PC-9 (cell line): ENCODE results near the gene MBOAT7. TPM values are rescaled to one million over a fixed set of nuclear protein-coding genes. Genes with fewer than 3 reads are reported as not detected.
A peak's percentile ranks its signal among the peaks of the same experiment; 100 is the strongest.

Experiments
- Bru-seq: library from RNA; stranded (reverse); fragments of 400-500 nt; gene quantifications from one replicate; lab custom pipeline; 2021; lab: Mats Ljungman, UMichigan
- BruChase-seq, 2 experiments: library from RNA; stranded (reverse); fragments of 400-500 nt; gene quantifications; one replicate each; lab custom pipeline; 2021; lab: Mats Ljungman, UMichigan
- BruUV-seq: library from RNA; stranded (reverse); fragments of 400-500 nt; replicated peaks from 2 replicates; lab custom pipeline; 2021; lab: Mats Ljungman, UMichigan
- CTCF ChIA-PET: fragments of 300-600 bp; sonication (Branson Sonifier 250); formaldehyde crosslinking; loops from one replicate; lab custom pipeline; 2022; ENCODE audit warnings: antibody characterized with exemption; lab: Charles Lee
- POLR2A ChIA-PET: fragments of 300-600 bp; sonication (Branson Sonifier 250); formaldehyde crosslinking; loops from one replicate; lab custom pipeline; 2022; ENCODE audit warnings: antibody characterized with exemption; ENCODE audit not compliant: unreplicated experiment; lab: Charles Lee
- DNase-seq, 2 experiments: peaks; one replicate each; pipeline versions ENCODE4 v3.0.0 to v3.0.0-alpha.2; 2015 to 2022; ENCODE audit warnings: mixed read lengths in 1 of 2
- H2AFZ ChIP-seq: fragments of 200-600 bp; sonication (generic); 2 replicates; pipeline ENCODE4 v1.8.1; 2017; ENCODE audit warnings: antibody characterized with exemption
- H3F3A ChIP-seq: fragments of 200-600 bp; sonication (generic); 2 replicates; pipeline ENCODE4 v1.8.1; 2017; ENCODE audit warnings: antibody characterized with exemption, mild to moderate bottlenecking, low read depth; ENCODE audit not compliant: insufficient read depth
- H3K27ac ChIP-seq: fragments of 200-600 bp; sonication (generic); 2 replicates; pipeline ENCODE4 v1.6.1; 2016; ENCODE audit warnings: mixed run types
- H3K27me3 ChIP-seq: fragments of 200-600 bp; sonication (generic); 2 replicates; pipeline ENCODE4 v1.6.1; 2016; ENCODE audit warnings: low read depth, mixed run types; ENCODE audit not compliant: insufficient read depth
- H3K36me3 ChIP-seq: fragments of 200-600 bp; sonication (generic); 2 replicates; pipeline ENCODE4 v1.6.1; 2016; ENCODE audit warnings: low read depth, mixed run types
- H3K4me1 ChIP-seq: fragments of 200-600 bp; sonication (generic); replicated peaks from 2 replicates; pipeline ENCODE4 v1.6.1; 2016; ENCODE audit warnings: mixed run types; ENCODE audit not compliant: insufficient read depth
- H3K4me2 ChIP-seq: fragments of 200-600 bp; sonication (generic); 2 replicates; pipeline ENCODE4 v1.6.1; 2017; ENCODE audit warnings: mixed run types
- H3K4me3 ChIP-seq: fragments of 200-600 bp; sonication (generic); 2 replicates; pipeline ENCODE4 v1.6.1; 2016; ENCODE audit warnings: mixed run types
- H3K79me2 ChIP-seq: fragments of 200-600 bp; sonication (generic); 2 replicates; pipeline ENCODE4 v1.6.1; 2017; ENCODE audit warnings: low read depth, mixed run types
- H3K9me2 ChIP-seq: fragments of 200-600 bp; sonication (generic); 2 replicates; pipeline ENCODE4 v1.8.1; 2017; ENCODE audit warnings: mild to moderate bottlenecking; ENCODE audit not compliant: insufficient read depth
- H3K9me3 ChIP-seq: fragments of 200-600 bp; sonication (generic); 2 replicates; pipeline ENCODE4 v1.8.1; 2016; ENCODE audit warnings: low read depth; ENCODE audit not compliant: insufficient read depth
- H4K20me1 ChIP-seq: fragments of 200-600 bp; sonication (generic); 2 replicates; pipeline ENCODE4 v1.8.1; 2017; ENCODE audit not compliant: insufficient read depth
- EZH2 ChIP-seq: fragments of 200-600 bp; sonication (generic); IDR thresholded peaks from 2 replicates; pipeline ENCODE4 v1.8.0; 2017; ENCODE audit warnings: antibody characterized with exemption, low read depth
- intact Hi-C: fragments of 100-400 bp; cut with micrococcal nuclease; formaldehyde crosslinking; loops from one replicate; pipeline ENCODE4 v1.10.0; 2022; ENCODE audit not compliant: unreplicated experiment
- long read RNA-seq: library from polyadenylated mRNA; stranded (forward); transcript quantifications from one replicate; pipeline ENCODE4 v2.0.0, GENCODE V29; 2022
- total RNA-seq: library from RNA; stranded (reverse); gene quantifications from 2 replicates; pipeline ENCODE4 v1.2.3, GENCODE V29; 2021
- TF ChIP-seq, protein P1 (sequence below): fragments of 200-600 bp; sonication (generic); conservative IDR thresholded peaks from 2 replicates; pipeline ENCODE4 v1.6.1; 2017; ENCODE audit warnings: mixed run types, antibody characterized with exemption, mild to moderate bottlenecking, moderate library complexity

MBOAT7 gene
- total RNA-seq: 488 and 494 TPM in 2 replicates
- percentile 91 among the genes with signal in this experiment for Bru-seq, nascent RNA
- percentile 97 among the genes with signal in this experiment for BruChase-seq, experiment 1, labeled RNA remaining after a 2-hour chase
- percentile 98 among the genes with signal in this experiment for BruChase-seq, experiment 2, labeled RNA remaining after a 6-hour chase
- long read RNA-seq, transcript MBOAT7-212 (2 exons, 3,039 nt): minor isoform, 39 of 1,152 reads
- long read RNA-seq, transcript MBOAT7-203 (7 exons, 1,797 nt): minor isoform, 5 of 1,152 reads
- long read RNA-seq, transcript MBOAT7-201 (8 exons, 2,529 nt): major isoform, 643 of 1,152 reads
- long read RNA-seq, transcript MBOAT7-206 (7 exons, 2,033 nt): minor isoform, 9 of 1,152 reads
- long read RNA-seq, partial matches to known transcripts: 272 of 1,152 reads
- long read RNA-seq, other reads (novel, unspliced or antisense): 177 of 1,152 reads

GRCh38 chr19:54189145-54189734, at the start of gene MBOAT7:
Gene MBOAT7 (minus strand): TSS chr19:54189580. CDS start chr19:54188508, 1,072 bp downstream.
- Histone ChIP-seq H3K4me3 (peak within 1 kb of the TSS; percentile 77), H3K4me2 (peak within 1 kb of the TSS; percentile 77), H3K79me2 (peaks cover 65% of the 10 kb centered on the region), H3K9me2 (no peaks in the 10 kb centered on the region), H4K20me1 (peaks cover 7% of the 10 kb centered on the region), H3K27ac (peak within 1 kb of the TSS; percentile 93), H3K9me3 (no peaks in the 10 kb centered on the region), H3K4me1 (peaks cover 24% of the 10 kb centered on the region), H3K36me3 (peaks cover 24% of the 10 kb centered on the region), H3K27me3 (no peaks in the 10 kb centered on the region), H3F3A (peaks cover 12% of the 10 kb centered on the region; the same call in 1 of the 2 replicates), H2AFZ (peak within 1 kb of the TSS; percentile 81)
- TF ChIP-seq, protein P1, sequence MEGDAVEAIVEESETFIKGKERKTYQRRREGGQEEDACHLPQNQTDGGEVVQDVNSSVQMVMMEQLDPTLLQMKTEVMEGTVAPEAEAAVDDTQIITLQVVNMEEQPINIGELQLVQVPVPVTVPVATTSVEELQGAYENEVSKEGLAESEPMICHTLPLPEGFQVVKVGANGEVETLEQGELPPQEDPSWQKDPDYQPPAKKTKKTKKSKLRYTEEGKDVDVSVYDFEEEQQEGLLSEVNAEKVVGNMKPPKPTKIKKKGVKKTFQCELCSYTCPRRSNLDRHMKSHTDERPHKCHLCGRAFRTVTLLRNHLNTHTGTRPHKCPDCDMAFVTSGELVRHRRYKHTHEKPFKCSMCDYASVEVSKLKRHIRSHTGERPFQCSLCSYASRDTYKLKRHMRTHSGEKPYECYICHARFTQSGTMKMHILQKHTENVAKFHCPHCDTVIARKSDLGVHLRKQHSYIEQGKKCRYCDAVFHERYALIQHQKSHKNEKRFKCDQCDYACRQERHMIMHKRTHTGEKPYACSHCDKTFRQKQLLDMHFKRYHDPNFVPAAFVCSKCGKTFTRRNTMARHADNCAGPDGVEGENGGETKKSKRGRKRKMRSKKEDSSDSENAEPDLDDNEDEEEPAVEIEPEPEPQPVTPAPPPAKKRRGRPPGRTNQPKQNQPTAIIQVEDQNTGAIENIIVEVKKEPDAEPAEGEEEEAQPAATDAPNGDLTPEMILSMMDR: no peak; the same call in 1 of the 2 replicates
- TF ChIP-seq EZH2: no peak
- no TSS peak for BruUV-seq
- peak in 1 of 2 experiments; percentile 56 for DNase-seq
- ChIA-PET POLR2A (interaction anchor here (0.5 to 2.8 kb wide), 19 partner anchors 10 to 1410 kb away, joined by 3 to 50 read pairs (median 5); partner anchors contain the start of genes CNOT3, FIZ1, HSPBP1 and LENG9), CTCF (interaction anchor here (1.0 to 1.8 kb wide), 2 partner anchors 16 to 52 kb away, joined by 4 to 7 read pairs; partner anchors contain the start of genes CNOT3 and TMC4)
- intact Hi-C loops: loop anchor here (5.0 kb wide), 1 partner anchor 1288 kb away; the partner anchor contains the start of gene ZNF628

- Histone ChIP-seq H3K4me3 (no peak overlapping the region), H3K9me2 (no peaks in the 10 kb centered on the region), H3K4me2 (no peak overlapping the region), H3K4me1 (no peaks in the 10 kb centered on the region), H3F3A (no peaks in the 10 kb centered on the region), H4K20me1 (no peaks in the 10 kb centered on the region), H3K9me3 (no peaks in the 10 kb centered on the region), H3K27ac (no peak overlapping the region), H3K27me3 (peaks cover 55% of the 10 kb centered on the region), H2AFZ (no peak overlapping the region), H3K36me3 (no peaks in the 10 kb centered on the region), H3K79me2 (no peaks in the 10 kb centered on the region)
- DNase-seq: no peak
- TF ChIP-seq, protein P1: no peak
- no peak for TF ChIP-seq EZH2
- no TSS peak for BruUV-seq
- POLR2A ChIA-PET: interaction anchor here (0.5 kb wide), 1 partner anchor 1228 kb away, joined by 3 read pairs; no protein-coding TSS in a partner anchor
- CTCF ChIA-PET: no interaction called here
- intact Hi-C loops: loop anchor here (5.0 kb wide), 1 partner anchor 462 kb away; no protein-coding TSS in a partner anchor
Measured at GRCh38 chr19:54233941-54234340, 44.6 kb upstream of the MBOAT7 start.
